GM18520 (cell line): ENCODE data around the gene SPATA45.

Experiments used
- ATAC-seq: cut with Tn5 transposase; IDR thresholded peaks from one replicate; pipeline ENCODE4 v1.9.1; 2021; ENCODE audit not compliant: unreplicated experiment

The SPATA45 gene

DNA sequence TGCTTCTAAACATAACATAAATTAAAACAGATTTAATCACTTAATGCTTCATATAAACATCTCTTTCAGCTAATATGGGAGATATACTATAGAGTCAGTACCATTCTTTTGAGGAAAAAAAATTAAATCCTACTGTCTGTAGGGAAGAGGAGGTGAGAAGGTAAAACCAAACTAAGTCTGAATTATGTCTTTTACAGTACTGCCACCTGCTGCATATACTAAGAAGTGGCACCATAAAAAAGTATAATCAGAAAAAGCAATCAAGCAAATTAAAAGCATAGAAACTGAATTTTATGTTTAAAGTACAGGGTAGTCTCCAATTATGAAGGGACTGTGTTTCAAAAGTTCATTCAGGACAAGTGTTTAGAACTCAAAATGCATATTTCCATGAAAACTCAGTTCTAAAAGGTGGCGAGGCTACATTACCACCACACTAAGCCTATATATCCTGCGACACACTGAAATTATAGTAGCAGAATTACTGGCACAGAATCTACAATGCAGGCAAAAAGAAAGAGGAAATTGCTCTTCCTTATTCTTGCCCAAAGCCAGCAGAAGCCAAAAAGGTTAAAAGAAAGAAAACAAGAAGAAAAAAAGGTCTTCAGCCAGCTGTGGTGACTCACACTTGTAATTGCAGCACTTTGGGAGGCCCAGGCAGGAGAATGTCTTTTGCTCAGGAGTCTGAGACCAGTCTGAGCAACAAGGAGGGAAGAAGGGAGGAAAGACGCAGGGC is 64.9 kb downstream of the SPATA45 start:
- ATAC-seq = no peak

DNA sequence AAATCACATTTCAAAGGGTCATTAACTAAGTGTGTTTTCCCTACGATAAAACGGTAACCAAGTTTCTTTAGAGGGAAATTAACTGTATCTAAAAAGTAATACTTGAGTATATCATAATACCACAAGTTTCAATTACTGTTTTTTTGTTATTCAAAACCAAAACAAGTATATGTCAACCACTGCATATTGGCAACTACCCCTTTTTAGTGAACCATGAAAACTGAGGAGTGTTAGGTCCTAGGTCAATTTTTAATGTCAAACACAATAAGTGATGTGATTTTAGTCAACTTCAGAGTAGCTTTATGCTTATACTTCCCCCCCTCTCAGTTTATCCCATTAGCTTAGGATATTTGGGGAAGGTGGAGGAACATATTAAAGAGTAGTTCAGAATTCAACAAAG is 66.2 kb downstream of the SPATA45 start:
- ATAC-seq = no peak

DNA sequence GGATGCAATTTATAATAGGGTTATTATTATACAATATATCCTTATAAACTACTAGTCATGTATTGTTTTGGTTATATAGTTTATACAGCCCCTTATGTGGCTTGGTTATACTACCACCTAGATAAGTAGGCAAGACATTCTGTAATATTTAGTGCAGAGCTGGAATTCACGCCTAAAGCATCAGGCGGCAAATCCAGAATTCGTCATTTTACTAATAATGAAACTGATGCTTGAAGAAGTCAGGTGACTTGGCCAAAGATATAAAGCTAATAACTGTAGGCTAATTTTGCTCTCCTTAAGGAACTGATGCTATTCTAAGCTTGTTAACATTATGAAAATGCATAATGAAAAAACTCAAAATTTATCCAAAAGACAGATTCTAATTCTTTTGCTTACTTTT is 66.7 kb downstream of the SPATA45 start:
- no peak for ATAC-seq
